DMS 273 (cell line): Measurements from ENCODE around the gene NAA20.

Experiments
- DNase-seq: peaks from one replicate; lab custom pipeline; 2025; ENCODE audit not compliant: unreplicated experiment; lab: John Stamatoyannopoulos, UW

The NAA20 gene

DNA sequence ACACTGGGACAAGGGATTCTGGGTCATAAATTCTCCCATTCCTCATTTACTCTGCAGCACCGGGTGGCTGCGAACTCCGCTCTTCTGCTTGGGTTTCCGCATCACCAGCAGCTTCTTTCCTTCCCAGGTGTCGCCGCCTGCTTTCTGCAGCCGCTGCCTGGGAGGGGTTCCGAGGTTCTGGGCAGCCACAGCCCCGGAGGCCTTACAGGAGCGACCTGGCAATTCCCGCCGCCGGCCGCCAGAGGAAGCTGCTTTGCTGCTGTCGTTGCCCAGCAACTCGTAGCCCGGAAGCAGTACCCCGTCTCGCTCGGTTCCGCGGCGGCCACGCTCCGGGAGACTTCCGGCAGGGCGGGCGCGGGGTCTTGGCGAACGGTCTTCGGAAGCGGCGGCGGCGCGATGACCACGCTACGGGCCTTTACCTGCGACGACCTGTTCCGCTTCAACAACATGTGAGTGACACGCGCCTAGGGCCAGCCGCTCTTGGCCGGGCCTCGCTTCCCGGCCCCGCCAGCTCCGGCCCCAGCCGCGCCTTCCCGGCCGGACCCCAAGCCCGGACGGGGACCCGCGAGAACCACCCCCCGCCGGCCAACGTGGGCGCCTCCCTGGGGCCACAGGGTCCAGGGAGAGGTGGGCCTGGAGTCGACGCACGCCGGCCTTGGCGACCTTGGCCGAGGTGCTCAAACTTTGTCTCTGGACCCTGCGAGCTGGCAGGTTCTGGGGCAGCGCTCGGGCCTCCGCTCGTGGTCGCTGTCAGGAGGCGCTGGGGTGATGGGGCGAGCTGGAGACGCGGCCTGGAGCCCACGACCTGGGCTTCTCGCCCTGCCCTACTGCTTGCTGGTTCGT, at the start of gene NAA20:
TSS of gene NAA20 (plus strand) at position 362 of the 843 bp plus-strand sequence. CDS start at position 397, 35 bp downstream.
- peak; percentile 97 for DNase-seq

- no peak for DNase-seq
These were observed 49.7 kb upstream of the NAA20 start for GRCh38 chr20:19967445-19967844.

GRCh38 chr20:19968028-19968427, 49.1 kb upstream of the NAA20 start:
- DNase-seq, result no peak

- no peak for DNase-seq
These were observed 48.6 kb upstream of the NAA20 start for GRCh38 chr20:19968466-19969073.

DNA sequence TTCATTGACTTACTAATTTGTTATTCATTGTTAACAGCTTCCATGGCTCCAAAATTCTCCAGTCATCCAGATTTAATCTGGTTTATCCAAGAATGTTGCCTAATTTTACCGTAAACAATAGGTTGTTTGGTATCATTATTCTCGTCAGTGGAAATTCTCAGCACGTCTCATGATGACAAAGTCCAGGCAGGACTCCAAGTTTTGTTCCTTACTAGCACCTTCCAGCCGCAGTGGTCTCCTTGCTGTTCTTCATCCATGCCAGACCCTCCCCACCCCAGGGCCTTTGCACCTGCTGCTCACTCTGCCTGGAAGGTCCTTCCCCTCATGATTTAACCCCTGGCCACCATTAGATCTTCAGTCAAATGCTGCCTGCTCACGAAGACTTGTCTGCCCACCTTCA, 48.1 kb upstream of the NAA20 start:
- DNase-seq, result no peak

- DNase-seq, result no peak
These were observed 47.5 kb upstream of the NAA20 start for GRCh38 chr20:19969507-19970255.

DNA sequence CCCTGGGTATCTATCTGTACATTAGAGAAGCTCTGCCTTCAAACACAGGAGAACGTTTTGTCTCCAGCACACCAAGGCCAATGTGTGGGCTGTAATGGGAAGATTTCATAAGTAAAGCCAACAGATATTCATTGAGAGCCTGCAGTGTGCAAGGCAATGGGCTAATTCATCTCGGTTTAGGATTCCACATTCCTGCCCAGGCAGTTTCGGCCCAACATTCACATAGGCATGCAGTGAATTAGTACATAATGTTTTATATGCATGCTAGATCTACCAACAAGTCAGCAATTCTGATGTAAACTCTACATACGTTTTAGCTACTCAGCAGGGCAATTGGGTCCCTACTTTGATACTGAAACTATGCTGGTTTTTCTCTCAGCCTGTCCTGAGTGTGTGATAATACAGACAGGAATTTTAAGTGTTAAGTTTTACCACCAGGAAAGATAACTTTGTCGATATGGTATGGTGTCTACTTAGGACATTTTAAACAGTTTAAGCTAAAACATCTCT, 46.9 kb upstream of the NAA20 start:
- DNase-seq, result no peak

GRCh38 chr20:19971116-19971515, 46.0 kb upstream of the NAA20 start:
- no peak for DNase-seq

GRCh38 chr20:19973961-19974629, 43.1 kb upstream of the NAA20 start:
- peak; percentile 77 for DNase-seq

GRCh38 chr20:19974630-19975435, 42.3 kb upstream of the NAA20 start:
- DNase-seq, result peak; percentile 89

DNA sequence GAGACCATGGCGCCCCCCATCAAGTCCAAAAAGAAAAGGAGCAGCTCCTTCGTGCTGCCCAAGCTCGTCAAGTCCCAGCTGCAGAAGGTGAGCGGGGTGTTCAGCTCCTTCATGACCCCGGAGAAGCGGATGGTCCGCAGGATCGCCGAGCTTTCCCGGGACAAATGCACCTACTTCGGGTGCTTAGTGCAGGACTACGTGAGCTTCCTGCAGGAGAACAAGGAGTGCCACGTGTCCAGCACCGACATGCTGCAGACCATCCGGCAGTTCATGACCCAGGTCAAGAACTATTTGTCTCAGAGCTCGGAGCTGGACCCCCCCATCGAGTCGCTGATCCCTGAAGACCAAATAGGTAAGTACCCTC, 41.7 kb upstream of the NAA20 start:
- DNase-seq, result peak; percentile 64

DNA sequence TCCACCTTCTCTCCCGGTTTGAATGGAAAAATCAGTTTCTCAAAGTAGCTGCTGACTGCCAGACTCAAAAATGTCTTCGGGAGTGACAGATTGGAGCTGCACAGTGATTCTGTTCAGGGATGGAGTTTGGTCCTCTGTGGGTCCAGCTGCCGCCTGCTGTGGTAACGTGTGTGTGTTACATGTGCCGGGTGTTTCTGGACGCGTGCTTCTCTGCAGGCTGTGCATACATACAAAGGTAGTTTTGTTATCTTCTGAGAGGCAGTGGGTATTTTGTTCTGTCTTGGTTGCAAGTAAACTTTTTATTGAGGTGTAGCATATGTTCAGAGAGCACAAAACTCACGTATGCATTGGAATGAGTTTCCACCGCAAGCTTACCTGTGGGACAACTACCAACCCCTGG, 41.3 kb upstream of the NAA20 start:
- DNase-seq, result peak; percentile 77

DNA sequence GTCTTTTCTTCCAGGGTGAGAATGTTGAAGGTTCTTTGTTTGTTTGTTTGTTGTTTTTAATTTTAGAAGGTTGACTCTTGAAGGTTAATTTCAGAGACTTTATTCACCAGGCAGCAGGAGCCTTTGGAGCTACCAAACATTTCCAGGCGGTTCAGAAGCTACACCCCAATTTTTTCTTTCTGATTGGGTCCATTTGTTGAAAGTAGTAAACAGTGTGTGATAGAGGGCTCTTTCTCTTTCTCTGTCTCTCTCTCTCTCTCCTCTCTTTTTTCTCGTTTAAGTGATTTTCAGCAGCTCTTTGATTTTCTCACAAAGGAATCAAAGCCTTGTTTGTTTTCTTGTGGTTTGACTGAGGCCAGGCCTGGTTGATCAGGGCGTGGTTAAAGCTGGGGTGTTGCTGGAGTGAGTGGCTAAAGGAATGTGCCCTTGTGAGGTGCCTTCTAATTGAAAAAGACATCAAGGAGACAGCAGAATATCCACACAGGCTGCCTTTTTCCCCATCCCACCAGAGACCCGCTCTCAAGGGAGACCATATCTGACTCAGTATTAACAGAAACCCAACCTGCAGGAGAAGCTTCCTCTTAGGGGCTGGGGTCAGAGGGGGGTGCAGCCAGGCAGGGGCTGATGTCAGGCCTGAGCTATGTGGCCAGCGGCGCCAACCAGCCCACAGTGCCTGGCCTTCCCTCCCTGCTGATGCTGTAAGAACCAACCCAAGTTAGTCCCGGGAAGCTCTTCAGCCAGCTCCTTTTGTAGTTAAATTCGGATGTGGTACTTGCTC, 40.4 kb upstream of the NAA20 start:
- peak; percentile 54 for DNase-seq

- peak; percentile 31 for DNase-seq
These were observed 39.8 kb upstream of the NAA20 start for GRCh38 chr20:19977373-19977770.

DNA sequence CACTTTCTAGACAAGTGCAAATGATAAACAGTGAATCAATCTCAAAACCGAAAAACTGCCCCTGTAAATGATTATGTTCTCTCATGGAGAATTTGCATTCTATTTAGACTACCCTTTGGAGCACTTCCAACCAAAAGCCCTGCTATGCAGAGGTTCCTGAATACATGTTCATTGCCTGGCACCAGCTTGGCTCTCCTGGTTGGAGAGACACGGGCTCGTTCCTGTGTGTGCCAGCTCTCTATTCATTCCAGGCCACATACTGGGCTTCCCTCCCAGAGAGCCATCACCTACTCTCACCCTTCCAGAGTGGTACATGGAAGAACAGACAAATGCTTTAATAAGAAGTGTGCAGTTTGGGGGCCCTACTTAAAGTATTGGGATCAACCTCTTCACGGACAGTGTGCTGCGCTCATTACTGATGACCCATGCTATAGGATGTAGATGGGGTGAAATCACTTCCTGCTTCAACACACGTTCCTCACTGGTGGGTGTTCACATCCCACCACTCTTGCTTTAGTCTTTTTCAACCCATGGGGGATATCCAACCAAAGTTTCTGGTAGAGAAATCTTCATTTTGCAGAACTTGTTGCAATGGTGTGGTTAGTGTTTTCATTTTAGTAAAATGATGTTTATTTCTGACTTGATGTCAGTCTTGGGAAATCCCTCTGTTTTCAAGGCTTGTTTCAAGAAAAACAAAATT, 38.5 kb upstream of the NAA20 start:
- DNase-seq, result no peak

- DNase-seq, result peak; percentile 49
These were observed 36.1 kb upstream of the NAA20 start for GRCh38 chr20:19981031-19981451.

DNA sequence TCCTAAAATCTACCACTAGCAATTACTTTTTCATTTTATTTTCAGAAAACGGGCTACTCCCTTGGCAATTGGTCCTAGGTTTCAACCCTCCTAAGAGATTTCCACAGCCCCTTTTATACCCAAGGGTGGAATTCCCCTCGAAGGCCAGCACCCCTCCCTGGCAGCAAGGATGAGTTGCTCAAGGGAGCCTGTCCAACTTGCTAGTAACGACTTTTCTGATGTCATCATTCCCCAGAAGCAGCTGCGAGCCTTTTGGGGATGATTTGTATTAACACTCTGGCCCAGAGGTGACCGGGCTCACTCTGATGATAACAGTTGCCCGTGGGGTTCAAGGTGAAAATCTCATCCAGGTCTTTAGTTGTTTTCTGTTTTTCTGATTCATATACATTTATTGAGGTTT, 30.7 kb upstream of the NAA20 start:
- DNase-seq, result no peak

- DNase-seq, result no peak
These were observed 30.1 kb upstream of the NAA20 start for GRCh38 chr20:19987046-19987445.

GRCh38 chr20:19990850-19991249, 26.3 kb upstream of the NAA20 start:
- DNase-seq, result no peak
